M059J (cell line): Measurements from ENCODE around the gene KRT32. TPM values are rescaled to one million over a fixed set of nuclear protein-coding genes. Genes with fewer than 3 reads are reported as not detected.

ENCODE experiments used
- total RNA-seq: library from RNA; depleted of rRNA; stranded (reverse); fragments of >200 nt; shearing (Covaris generic); gene quantifications from 2 replicates; pipeline ENCODE4 v1.2.3, GENCODE V29; 2014; rRNA removed

The KRT32 gene
- total RNA-seq, 1 experiment from 2014 or later, result 0.05 TPM

Other genes with a start within 250 kb of the KRT32 start
- gene KRTAP9-2, start 240.7 kb downstream of the KRT32 start, total RNA-seq, result not detected in 2 replicates
- not detected in 2 replicates for gene KRTAP9-3, start 234.9 kb downstream of the KRT32 start, total RNA-seq
- not detected in 2 replicates for gene KRTAP9-8, start 229.4 kb downstream of the KRT32 start, total RNA-seq
- not detected in 2 replicates for gene KRTAP9-4, start 217.7 kb downstream of the KRT32 start, total RNA-seq
- not detected in 2 replicates for gene KRTAP9-9, start 212.0 kb downstream of the KRT32 start, total RNA-seq
- not detected in 2 replicates for gene KRTAP9-6, start 202.0 kb downstream of the KRT32 start, total RNA-seq
- gene KRTAP9-7, start 191.7 kb downstream of the KRT32 start, total RNA-seq, result not detected in 2 replicates
- not detected in 2 replicates for gene KRTAP29-1, start 164.5 kb downstream of the KRT32 start, total RNA-seq
- gene KRTAP16-1, start 158.1 kb downstream of the KRT32 start, total RNA-seq, result not detected in 2 replicates
- gene KRTAP17-1, start 151.7 kb downstream of the KRT32 start, total RNA-seq, result not detected in 2 replicates
- gene KRT33A, start 116.6 kb downstream of the KRT32 start, total RNA-seq, result 0.17 TPM in 1 of 2 replicates, not detected in the other
- gene KRT33B, start 97.6 kb downstream of the KRT32 start, total RNA-seq, result 1.3 TPM in 1 of 2 replicates, not detected in the other
- gene KRT34, start 85.1 kb downstream of the KRT32 start, total RNA-seq, result 6.7 and 7.6 TPM in 2 replicates
- gene KRT31, start 69.8 kb downstream of the KRT32 start, total RNA-seq, result not detected in 2 replicates
- gene KRT37, start 42.8 kb downstream of the KRT32 start, total RNA-seq, result not detected in 2 replicates
- not detected in 2 replicates for gene KRT38, start 26.4 kb downstream of the KRT32 start, total RNA-seq
- not detected in 2 replicates for gene KRT35, start 13.8 kb upstream of the KRT32 start, total RNA-seq
- 0.07 TPM in 1 of 2 replicates, not detected in the other for gene KRT36, start 22.5 kb upstream of the KRT32 start, total RNA-seq
- 0.34 TPM in 1 of 2 replicates, not detected in the other for gene KRT13, start 38.2 kb upstream of the KRT32 start, total RNA-seq
- 6.3 and 10.2 TPM in 2 replicates for gene KRT15, start 51.5 kb upstream of the KRT32 start, total RNA-seq
- gene KRT19, start 60.9 kb upstream of the KRT32 start, total RNA-seq, result 0.69 and 1.6 TPM in 2 replicates
- not detected in 2 replicates for gene KRT9, start 104.7 kb upstream of the KRT32 start, total RNA-seq
- gene KRT14, start 119.5 kb upstream of the KRT32 start, total RNA-seq, result 0.27 TPM in 1 of 2 replicates, not detected in the other
- 0.15 and 0.34 TPM in 2 replicates for gene KRT16, start 145.4 kb upstream of the KRT32 start, total RNA-seq
- gene KRT17, start 157.2 kb upstream of the KRT32 start, total RNA-seq, result 6.7 and 8.5 TPM in 2 replicates
- gene EIF1, start 221.5 kb upstream of the KRT32 start, total RNA-seq, result 54.4 and 64.1 TPM in 2 replicates
- gene GAST, start 244.9 kb upstream of the KRT32 start, total RNA-seq, result not detected in 2 replicates